ENCODE measurements around the gene KCNH2.

DNA sequence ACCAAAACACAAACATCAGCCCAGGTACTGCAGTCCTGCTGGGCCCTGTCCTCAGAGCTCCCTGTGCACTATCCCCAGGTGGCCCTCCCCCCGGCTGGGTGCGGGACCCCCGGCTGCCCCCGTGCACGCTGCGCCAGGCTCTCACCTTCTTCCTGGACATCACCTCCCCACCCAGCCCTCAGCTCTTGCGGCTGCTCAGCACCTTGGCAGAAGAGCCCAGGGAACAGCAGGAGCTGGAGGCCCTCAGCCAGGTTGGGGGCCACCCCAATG lies 31.9 kb upstream of the KCNH2 start:
- TF ChIP-seq, protein P1, sequence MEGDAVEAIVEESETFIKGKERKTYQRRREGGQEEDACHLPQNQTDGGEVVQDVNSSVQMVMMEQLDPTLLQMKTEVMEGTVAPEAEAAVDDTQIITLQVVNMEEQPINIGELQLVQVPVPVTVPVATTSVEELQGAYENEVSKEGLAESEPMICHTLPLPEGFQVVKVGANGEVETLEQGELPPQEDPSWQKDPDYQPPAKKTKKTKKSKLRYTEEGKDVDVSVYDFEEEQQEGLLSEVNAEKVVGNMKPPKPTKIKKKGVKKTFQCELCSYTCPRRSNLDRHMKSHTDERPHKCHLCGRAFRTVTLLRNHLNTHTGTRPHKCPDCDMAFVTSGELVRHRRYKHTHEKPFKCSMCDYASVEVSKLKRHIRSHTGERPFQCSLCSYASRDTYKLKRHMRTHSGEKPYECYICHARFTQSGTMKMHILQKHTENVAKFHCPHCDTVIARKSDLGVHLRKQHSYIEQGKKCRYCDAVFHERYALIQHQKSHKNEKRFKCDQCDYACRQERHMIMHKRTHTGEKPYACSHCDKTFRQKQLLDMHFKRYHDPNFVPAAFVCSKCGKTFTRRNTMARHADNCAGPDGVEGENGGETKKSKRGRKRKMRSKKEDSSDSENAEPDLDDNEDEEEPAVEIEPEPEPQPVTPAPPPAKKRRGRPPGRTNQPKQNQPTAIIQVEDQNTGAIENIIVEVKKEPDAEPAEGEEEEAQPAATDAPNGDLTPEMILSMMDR (IDR thresholded peaks at IDR 0.05): no peak
- TF ChIP-seq POLR2A (IDR thresholded peaks at IDR 0.05): no peak
